H1 (cell line): Measurements from ENCODE around the gene PPP2R3A. TPM values are rescaled to one million over a fixed set of nuclear protein-coding genes. Genes with fewer than 3 reads are reported as not detected.

Experiments used
- CTCF ChIA-PET: fragments of 300-600 bp; sonication (Branson Sonifier 250); formaldehyde crosslinking; loops from one replicate; lab custom pipeline; 2021; ENCODE audit not compliant: partially characterized antibody; lab: Charles Lee
- POLR2A ChIA-PET: fragments of 300-600 bp; sonication (Branson Sonifier 250); formaldehyde crosslinking; loops from one replicate; lab custom pipeline; 2021; ENCODE audit warnings: inconsistent platforms; ENCODE audit not compliant: partially characterized antibody; lab: Charles Lee
- DNase-seq, 2 experiments: peaks; one replicate each; pipeline versions ENCODE4 v3.0.0 to v3.0.0-alpha.2; 2010 to 2022; ENCODE audit warnings: low spot score in 2 of 2, low read depth in 1 of 2, mixed read lengths in 1 of 2
- FAIRE-seq: peaks from 2 replicates; lab custom pipeline; 2011; peaks lifted over from hg19 to GRCh38; lab: Jason Lieb, UNC
- H2AFZ ChIP-seq: 2 replicates; pipeline ENCODE4 v1.8.1; 2012; ENCODE audit warnings: low read length, inconsistent platforms
- H2AK5ac ChIP-seq: 2 replicates; pipeline ENCODE4 v1.6.1; 2013; ENCODE audit warnings: low read depth, low read length
- H2BK120ac ChIP-seq: replicated peaks from 2 replicates; pipeline ENCODE3; 2013; ENCODE audit warnings: low read depth, low read length, inconsistent platforms
- H2BK12ac ChIP-seq: 2 replicates; pipeline ENCODE4 v1.6.1; 2013; ENCODE audit warnings: low read depth, low read length
- H2BK15ac ChIP-seq: 2 replicates; pipeline ENCODE4 v1.6.1; 2013; ENCODE audit warnings: low read length
- H2BK20ac ChIP-seq: 2 replicates; pipeline ENCODE4 v1.6.1; 2013; ENCODE audit warnings: low read length
- H2BK5ac ChIP-seq: 2 replicates; pipeline ENCODE4 v1.6.1; 2013; ENCODE audit warnings: low read depth, low read length
- H3K14ac ChIP-seq: 2 replicates; pipeline ENCODE4 v1.6.1; 2013; ENCODE audit warnings: inconsistent platforms; ENCODE audit not compliant: insufficient read length
- H3K18ac ChIP-seq: 2 replicates; pipeline ENCODE4 v1.6.1; 2013; ENCODE audit warnings: low read length; ENCODE audit errors: extremely low read depth
- H3K23ac ChIP-seq: 2 replicates; pipeline ENCODE4 v1.6.1; 2013; ENCODE audit warnings: inconsistent platforms; ENCODE audit not compliant: insufficient read length
- H3K23me2 ChIP-seq: 2 replicates; pipeline ENCODE4 v1.6.1; 2013; ENCODE audit warnings: low read depth, low read length
- H3K27ac ChIP-seq: 2 replicates; pipeline ENCODE4 v1.6.1; 2011; ENCODE audit warnings: low read depth, low read length, inconsistent platforms
- H3K27me3 ChIP-seq, 4 experiments: replicated peaks in 1 of 4; 1 replicate in 1 of 4; 2 replicates in 3 of 4; pipeline versions ENCODE4 v1.6.1 to v1.8.1; 2011 to 2013; ENCODE audit warnings: low read length in 3 of 4, mild to moderate bottlenecking in 3 of 4, inconsistent platforms in 2 of 4, mixed read lengths in 2 of 4, moderate library complexity in 1 of 4; ENCODE audit not compliant: control insufficient read depth in 3 of 4, insufficient read depth in 3 of 4; ENCODE audit errors: extremely low read depth in 1 of 4
- H3K36me3 ChIP-seq, 4 experiments: 2 replicates each; pipeline versions ENCODE4 v1.6.1 to v1.8.1; 2011 to 2013; ENCODE audit warnings: mild to moderate bottlenecking in 4 of 4, low read length in 3 of 4, moderate library complexity in 2 of 4, control low read depth in 1 of 4, inconsistent platforms in 1 of 4; ENCODE audit not compliant: insufficient read depth in 4 of 4, control insufficient read depth in 2 of 4
- H3K4ac ChIP-seq: replicated peaks from 2 replicates; pipeline ENCODE3; 2013; ENCODE audit warnings: low read length, low read depth, mixed read lengths, inconsistent platforms; ENCODE audit not compliant: insufficient read length
- H3K4me1 ChIP-seq, 4 experiments: replicated peaks in 1 of 4; 1 replicate in 1 of 4; 2 replicates in 3 of 4; pipeline versions ENCODE4 v1.6.1 to v1.8.1; 2011 to 2013; ENCODE audit warnings: low read length in 3 of 4, inconsistent platforms in 2 of 4, mixed read lengths in 1 of 4; ENCODE audit not compliant: insufficient read depth in 4 of 4, control insufficient read depth in 3 of 4
- H3K4me2 ChIP-seq, 2 experiments: 2 replicates each; pipeline versions ENCODE4 v1.6.1 to v1.8.1; 2011 to 2013; ENCODE audit warnings: low read depth in 2 of 2, low read length in 2 of 2, control low read depth in 1 of 2, inconsistent platforms in 1 of 2, mild to moderate bottlenecking in 1 of 2; ENCODE audit not compliant: insufficient read depth in 1 of 2
- H3K4me3 ChIP-seq, 4 experiments: fragments of 200-600, 300-600 bp in 1 of 4; sonication (generic), shearing (Covaris generic), sonication (Bioruptor Twin) in 1 of 4; 2 replicates each; pipeline versions ENCODE4 v1.5.1 to v1.8.1; 2011 to 2016; ENCODE audit warnings: low read length in 4 of 4, low read depth in 3 of 4, control low read depth in 2 of 4, inconsistent platforms in 2 of 4, mild to moderate bottlenecking in 2 of 4, mixed read lengths in 1 of 4, moderate library complexity in 1 of 4; ENCODE audit not compliant: insufficient read depth in 2 of 4; ENCODE audit errors: extremely low read depth in 1 of 4
- H3K56ac ChIP-seq: replicated peaks from 2 replicates; pipeline ENCODE3; 2013; ENCODE audit warnings: low read depth, mild to moderate bottlenecking, mixed read lengths, low read length, inconsistent platforms; ENCODE audit not compliant: insufficient read length
- H3K79me1 ChIP-seq: 2 replicates; pipeline ENCODE4 v1.6.1; 2013; ENCODE audit warnings: low read depth, low read length, control low read depth
- H3K79me2 ChIP-seq, 2 experiments: 2 replicates each; pipeline versions ENCODE4 v1.6.1 to v1.8.1; 2012 to 2013; ENCODE audit warnings: low read length in 2 of 2, mild to moderate bottlenecking in 2 of 2, inconsistent platforms in 1 of 2; ENCODE audit not compliant: insufficient read depth in 2 of 2, control insufficient read depth in 1 of 2
- H3K9ac ChIP-seq, 4 experiments: replicated peaks in 1 of 4; 1 replicate in 1 of 4; 2 replicates in 3 of 4; pipeline versions ENCODE4 v1.6.1 to v1.8.1; 2011 to 2013; ENCODE audit warnings: low read depth in 3 of 4, low read length in 3 of 4, control low read depth in 2 of 4, mild to moderate bottlenecking in 2 of 4, moderate library complexity in 2 of 4, inconsistent platforms in 1 of 4; ENCODE audit errors: extremely low read depth in 1 of 4
- H3K9me3 ChIP-seq, 2 experiments: 2 replicates each; pipeline versions ENCODE4 v1.6.1 to v1.8.1; 2012 to 2013; ENCODE audit warnings: mild to moderate bottlenecking in 2 of 2, moderate library complexity in 2 of 2, control low read depth in 1 of 2, inconsistent platforms in 1 of 2, low read depth in 1 of 2, low read length in 1 of 2, mixed read lengths in 1 of 2; ENCODE audit not compliant: insufficient read depth in 2 of 2
- H4K20me1 ChIP-seq, 2 experiments: replicated peaks in 1 of 2; 2 replicates each; pipeline versions ENCODE3 to v1.8.1; 2011 to 2013; ENCODE audit warnings: inconsistent platforms in 2 of 2, low read length in 2 of 2, mild to moderate bottlenecking in 1 of 2; ENCODE audit not compliant: insufficient read depth in 2 of 2, control insufficient read depth in 1 of 2
- H4K5ac ChIP-seq: 2 replicates; pipeline ENCODE4 v1.6.1; 2013; ENCODE audit warnings: low read length, low read depth, mixed read lengths, inconsistent platforms; ENCODE audit not compliant: insufficient read length
- H4K8ac ChIP-seq: 2 replicates; pipeline ENCODE4 v1.8.0; 2013; ENCODE audit warnings: mild to moderate bottlenecking, moderate library complexity, low read length, inconsistent platforms; ENCODE audit not compliant: insufficient read depth; ENCODE audit errors: extremely low read depth
- H4K91ac ChIP-seq: replicated peaks from 2 replicates; pipeline ENCODE3; 2013; ENCODE audit warnings: low read length, mixed read lengths, inconsistent platforms; ENCODE audit not compliant: insufficient read length
- EP300 ChIP-seq, 2 experiments: IDR thresholded peaks; 1 replicate in 1 of 2; 2 replicates in 1 of 2; pipeline ENCODE4 v1.6.1; 2011 to 2012; ENCODE audit warnings: low read depth in 2 of 2, low read length in 2 of 2, mild to moderate bottlenecking in 2 of 2, borderline replicate concordance in 1 of 2, inconsistent platforms in 1 of 2, moderate library complexity in 1 of 2
- GABPA ChIP-seq: IDR thresholded peaks from 2 replicates; pipeline ENCODE4 v1.6.1; 2011; ENCODE audit warnings: mild to moderate bottlenecking, low read length, moderate library complexity, borderline replicate concordance; ENCODE audit not compliant: insufficient read depth
- JUN ChIP-seq: IDR thresholded peaks from 2 replicates; pipeline ENCODE4 v1.6.1; 2011; ENCODE audit warnings: low read depth, mild to moderate bottlenecking, improper control_type of control experiment, low read length
- NRF1 ChIP-seq: IDR thresholded peaks from 2 replicates; pipeline ENCODE4 v1.6.1; 2011; ENCODE audit warnings: mild to moderate bottlenecking, low read depth, low read length, improper control_type of control experiment
- SAP30 ChIP-seq: fragments of 300-600 bp; sonication (generic); IDR thresholded peaks from 2 replicates; pipeline ENCODE4 v1.7.1; 2012; ENCODE audit warnings: low read length, moderate library complexity, mild to moderate bottlenecking, inconsistent platforms; ENCODE audit not compliant: insufficient read depth, insufficient replicate concordance
- SP2 ChIP-seq: IDR thresholded peaks from 2 replicates; pipeline ENCODE4 v1.6.1; 2012; ENCODE audit warnings: mild to moderate bottlenecking, low read length, inconsistent platforms
- SP4 ChIP-seq: IDR thresholded peaks from 2 replicates; pipeline ENCODE4 v1.6.1; 2012; ENCODE audit warnings: low read length, inconsistent platforms
- TAF1 ChIP-seq: IDR thresholded peaks from 2 replicates; pipeline ENCODE4 v1.6.1; 2011; ENCODE audit warnings: mild to moderate bottlenecking, low read depth, low read length
- TAF7 ChIP-seq: optimal IDR thresholded peaks from 2 replicates; pipeline ENCODE3; 2011; ENCODE audit warnings: low read depth, mild to moderate bottlenecking, inconsistent platforms, low read length, moderate library complexity, borderline replicate concordance
- TBP ChIP-seq: IDR thresholded peaks from 2 replicates; pipeline ENCODE4 v1.6.1; 2011; ENCODE audit warnings: low read depth, low read length, improper control_type of control experiment
- TEAD4 ChIP-seq: IDR thresholded peaks from 2 replicates; pipeline ENCODE4 v1.6.1; 2012; ENCODE audit warnings: low read depth, low read length, inconsistent platforms, mixed read lengths
- WGBS, 2 experiments: shearing (Covaris generic) in 1 of 2; methylation state at CpG; one replicate each; pipeline versions ENCODE4 v1.1.6 to v1.1.7; 2013 to 2015; ENCODE audit warnings: low lambda C conversion rate in 2 of 2, mixed read lengths in 2 of 2, inconsistent platforms in 1 of 2, low coverage in 1 of 2, missing lambda C conversion rate in 1 of 2; ENCODE audit not compliant: insufficient replicate concordance in 2 of 2, insufficient coverage in 1 of 2, insufficient read length in 1 of 2; ENCODE audit errors: extremely low coverage in 1 of 2, missing lambda C conversion rate in 1 of 2; 5-methylcytosine and 5-hydroxymethylcytosine counted together
- polyA plus RNA-seq, 7 experiments: library from polyadenylated mRNA; depleted of rRNA in 3 of 7; stranded (reverse) in 5 of 7; unstranded in 2 of 7; fragments of >200 nt in 5 of 7; fragments of 200-250 nt in 2 of 7; gene quantifications; 1 replicate in 5 of 7; 2 replicates in 1 of 7; 4 replicates in 1 of 7; pipeline versions ENCODE4 v1.2.1 to v1.2.3, GENCODE V29; 2011 to 2013; ENCODE audit warnings: missing spikeins in 2 of 7, mixed read lengths in 2 of 7
- total RNA-seq: library from RNA; stranded (reverse); fragmentation: NEBNext Ultra II Directional; extraction: Animal tissue kit (Norgen Biotek cat#: 25700); gene quantifications from 2 replicates; pipeline ENCODE4 v1.2.1, GENCODE V29; 2021
- TF ChIP-seq, protein P1 (sequence below): IDR thresholded peaks from 2 replicates; pipeline ENCODE4 v1.6.1; 2012; ENCODE audit warnings: inconsistent platforms

Gene PPP2R3A
- total and polyA plus RNA-seq, 2 of the 8 experiments (the other 6 are each of a cell fraction or from before 2014, with no cell fraction given) = 4.1 to 15.2 TPM

DNA sequence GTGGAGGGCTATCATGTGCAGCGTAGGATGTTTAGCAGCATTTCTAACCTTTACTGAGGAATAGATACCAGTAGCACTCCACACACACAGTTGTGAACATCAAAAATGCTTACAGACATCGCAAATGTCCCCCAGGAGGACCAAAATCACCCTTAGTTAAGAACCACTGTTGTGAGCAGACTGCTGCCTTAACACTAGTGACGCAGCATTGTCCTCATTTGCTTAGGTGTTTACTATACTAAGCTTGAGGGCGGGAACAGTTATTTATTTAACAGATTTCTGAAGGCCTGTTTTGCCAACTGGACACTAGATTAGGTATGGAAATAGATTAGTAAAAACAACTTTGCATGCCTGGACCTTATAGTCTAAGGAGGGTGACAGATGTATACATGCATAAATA is 2.3 kb downstream of the PPP2R3A start:
- H4K8ac ChIP-seq = no peak overlapping the region
- TF ChIP-seq SP2 (no peak), JUN (no peak), TEAD4 (no peak), SP4 (no peak), TAF7 (no peak), GABPA (no peak), SAP30 (no peak), TAF1 (no peak), NRF1 (no peak), TBP (no peak), EP300 (IDR thresholded peaks at IDR 0.05; ENCODE audit: borderline replicate concordance in 1 of 2, low read depth in 2 of 2, low read length in 2 of 2) (no peak)
- TF ChIP-seq, protein P1, sequence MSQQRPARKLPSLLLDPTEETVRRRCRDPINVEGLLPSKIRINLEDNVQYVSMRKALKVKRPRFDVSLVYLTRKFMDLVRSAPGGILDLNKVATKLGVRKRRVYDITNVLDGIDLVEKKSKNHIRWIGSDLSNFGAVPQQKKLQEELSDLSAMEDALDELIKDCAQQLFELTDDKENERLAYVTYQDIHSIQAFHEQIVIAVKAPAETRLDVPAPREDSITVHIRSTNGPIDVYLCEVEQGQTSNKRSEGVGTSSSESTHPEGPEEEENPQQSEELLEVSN = no peak
- H3K79me1 ChIP-seq = 0 out of 2 replicates have a peak, but pooled peaks cover 3% of the 10 kb centered on the region
- H2BK15ac ChIP-seq = no peak overlapping the region; the same call in 1 of the 2 replicates
- no peak overlapping the region for H2AFZ ChIP-seq
- FAIRE-seq (peak; percentile 7), DNase-seq (no peak)
- H2BK120ac ChIP-seq = no peak overlapping the region
- peaks cover 0 to 2% of the 10 kb centered on the region in 2 experiments for H4K20me1 ChIP-seq
- peaks cover 10 to 25% (median 16%) of the 10 kb centered on the region in 4 experiments; a peak in 6 of 7 replicates for H3K4me1 ChIP-seq
- H4K5ac ChIP-seq = no peak overlapping the region
- H3K27me3 ChIP-seq = no peaks in the 10 kb centered on the region
- peaks cover 9% of the 10 kb centered on the region; the same call in 1 of the 2 replicates for H3K23me2 ChIP-seq
- H3K36me3 ChIP-seq = no peaks in the 10 kb centered on the region; a peak in 1 of 8 replicates
- no peak overlapping the region for H3K14ac ChIP-seq
- no peak overlapping the region for H4K91ac ChIP-seq
- CTCF ChIA-PET = interaction anchor here (3.0 kb wide), 1 partner anchor 75 kb away, joined by 22 read pairs; no protein-coding TSS in a partner anchor
- peaks cover 0 to 59% of the 10 kb centered on the region in 2 experiments; a peak in 3 of 4 replicates for H3K79me2 ChIP-seq
- H3K23ac ChIP-seq = no peak overlapping the region
- H3K56ac ChIP-seq = no peak overlapping the region
- no peak overlapping the region for H3K18ac ChIP-seq
- POLR2A ChIA-PET = no interaction called here
- WGBS, 2 experiments = 84% methylated on average over 4 of the region's 4 CpGs; no CpG with 5 or more reads in 1 of the 2 experiments
- no peak overlapping the region for H2AK5ac ChIP-seq
- H3K4ac ChIP-seq = no peak overlapping the region
- no peak overlapping the region for H3K27ac ChIP-seq
- no peak overlapping the region for H2BK12ac ChIP-seq
- no peaks in the 10 kb centered on the region for H3K9me3 ChIP-seq
- H2BK20ac ChIP-seq = no peak overlapping the region
- H3K4me2 ChIP-seq = peak overlapping the region; percentile 67 to 76; a peak in 3 of 4 replicates
- H3K4me3 ChIP-seq = peak overlapping the region in 1 of 4 experiments; percentile 84; a peak in 1 of 8 replicates
- H2BK5ac ChIP-seq = no peak overlapping the region
- no peak overlapping the region for H3K9ac ChIP-seq
